ENCODE data around the gene ASB7. TPM values are rescaled to one million over a fixed set of nuclear protein-coding genes. Genes with fewer than 3 reads are reported as not detected.

The ASB7 gene
- polyA plus RNA-seq, 1 donor (not counting 4 experiments of a cell fraction or from before 2014, with no cell fraction given), result 10.8 TPM

- H3K9me3 ChIP-seq (ENCODE audit: control insufficient read depth, low read depth, low read length), result no peaks in the 10 kb centered on the region
- H2AFZ ChIP-seq (ENCODE audit: control insufficient read depth, low read length), result no peak overlapping the region
- peaks cover under 1 to 14% of the 10 kb centered on the region in 2 experiments for H3K36me3 ChIP-seq (ENCODE audit: control insufficient read depth in 2 of 2, extremely low read depth in 1 of 2, insufficient read depth in 2 of 2, low read length in 2 of 2)
- H3K9ac ChIP-seq (ENCODE audit: control insufficient read depth, extremely low read depth, insufficient read depth, low read length), result no peak overlapping the region
- no peak overlapping the region for H3K27ac ChIP-seq (ENCODE audit: control insufficient read depth, insufficient read depth, low read length)
- H3K4me2 ChIP-seq (ENCODE audit: control insufficient read depth, extremely low read depth, insufficient read depth, low read depth, low read length), result no peak overlapping the region
- FAIRE-seq (no peak), DNase-seq (ENCODE audit: low read depth, low spot score) (no peak)
- no peaks in the 10 kb centered on the region for H3K9me1 ChIP-seq (ENCODE audit: control insufficient read depth, extremely low read depth, insufficient read depth, low read length)
- H3K27me3 ChIP-seq (ENCODE audit: control insufficient read depth, extremely low read depth, insufficient read depth, low read length), result no peaks in the 10 kb centered on the region
- H3K79me2 ChIP-seq (ENCODE audit: control insufficient read depth, insufficient read depth, low read length), result peaks cover 4% of the 10 kb centered on the region
- dilution Hi-C loops (cut with MboI; ENCODE audit: extremely low pct_ligation_motif_present, low sequenced_read_pairs), result no loop called here
- H3K4me1 ChIP-seq (ENCODE audit: control insufficient read depth, extremely low read depth, insufficient read depth, low read length), result no peaks in the 10 kb centered on the region
- H3K4me3 ChIP-seq (ENCODE audit: control insufficient read depth in 2 of 3, extremely low read depth in 1 of 3, insufficient read depth in 2 of 3, low read depth in 1 of 3, low read length in 3 of 3), result no peak overlapping the region
- no peaks in the 10 kb centered on the region for H4K20me1 ChIP-seq (ENCODE audit: control insufficient read depth, extremely low read depth, insufficient read depth, low read length)
- TF ChIP-seq EZH2 (IDR thresholded peaks at IDR 0.05; ENCODE audit: low read length) (no peak), CTCF (optimal IDR thresholded peaks at IDR 0.05 in 1 of 3, IDR thresholded peaks at IDR 0.05 in 1 of 3, conservative IDR thresholded peaks at IDR 0.05 in 1 of 3; ENCODE audit: extremely low read depth in 1 of 3, insufficient read depth in 2 of 3, low read length in 3 of 3) (no peak)
These were observed 12.5 kb downstream of the ASB7 start for GRCh38 chr15:100614918-100615317.

GRCh38 chr15:100615801-100616200 lies 13.4 kb downstream of the ASB7 start:
- H3K27me3 ChIP-seq (ENCODE audit: control insufficient read depth, extremely low read depth, insufficient read depth, low read length), result no peaks in the 10 kb centered on the region
- no peaks in the 10 kb centered on the region for H3K9me3 ChIP-seq (ENCODE audit: control insufficient read depth, low read depth, low read length)
- TF ChIP-seq EZH2 (IDR thresholded peaks at IDR 0.05; ENCODE audit: low read length), result no peak
- no peak for TF ChIP-seq CTCF (optimal IDR thresholded peaks at IDR 0.05 in 1 of 3, IDR thresholded peaks at IDR 0.05 in 1 of 3, conservative IDR thresholded peaks at IDR 0.05 in 1 of 3; ENCODE audit: extremely low read depth in 1 of 3, insufficient read depth in 2 of 3, low read length in 3 of 3)
- peaks cover 4% of the 10 kb centered on the region for H3K79me2 ChIP-seq (ENCODE audit: control insufficient read depth, insufficient read depth, low read length)
- H4K20me1 ChIP-seq (ENCODE audit: control insufficient read depth, extremely low read depth, insufficient read depth, low read length), result no peaks in the 10 kb centered on the region
- no peak overlapping the region for H3K9ac ChIP-seq (ENCODE audit: control insufficient read depth, extremely low read depth, insufficient read depth, low read length)
- H3K9me1 ChIP-seq (ENCODE audit: control insufficient read depth, extremely low read depth, insufficient read depth, low read length), result no peaks in the 10 kb centered on the region
- H3K36me3 ChIP-seq (ENCODE audit: control insufficient read depth in 2 of 2, extremely low read depth in 1 of 2, insufficient read depth in 2 of 2, low read length in 2 of 2), result peaks cover 0 to 14% of the 10 kb centered on the region in 2 experiments
- no peak overlapping the region for H3K4me2 ChIP-seq (ENCODE audit: control insufficient read depth, extremely low read depth, insufficient read depth, low read depth, low read length)
- no peak overlapping the region for H2AFZ ChIP-seq (ENCODE audit: control insufficient read depth, low read length)
- no peak overlapping the region for H3K27ac ChIP-seq (ENCODE audit: control insufficient read depth, insufficient read depth, low read length)
- DNase-seq (ENCODE audit: low read depth, low spot score) (no peak), FAIRE-seq (no peak)
- no peaks in the 10 kb centered on the region for H3K4me1 ChIP-seq (ENCODE audit: control insufficient read depth, extremely low read depth, insufficient read depth, low read length)
- no peak overlapping the region for H3K4me3 ChIP-seq (ENCODE audit: control insufficient read depth in 2 of 3, extremely low read depth in 1 of 3, insufficient read depth in 2 of 3, low read depth in 1 of 3, low read length in 3 of 3)
- dilution Hi-C loops (cut with MboI; ENCODE audit: extremely low pct_ligation_motif_present, low sequenced_read_pairs), result no loop called here

All from keratinocyte (primary cell).